GM19023 (cell line): ENCODE measurements around the gene CCNJ.

Experiments used
- ATAC-seq: cut with Tn5 transposase; IDR thresholded peaks from one replicate; pipeline ENCODE4 v1.9.1; 2021; ENCODE audit warnings: mild to moderate bottlenecking, moderate library complexity; ENCODE audit not compliant: unreplicated experiment

CCNJ gene

GRCh38 chr10:96053985-96054384 lies 10.6 kb downstream of the CCNJ start:
- no peak for ATAC-seq

DNA sequence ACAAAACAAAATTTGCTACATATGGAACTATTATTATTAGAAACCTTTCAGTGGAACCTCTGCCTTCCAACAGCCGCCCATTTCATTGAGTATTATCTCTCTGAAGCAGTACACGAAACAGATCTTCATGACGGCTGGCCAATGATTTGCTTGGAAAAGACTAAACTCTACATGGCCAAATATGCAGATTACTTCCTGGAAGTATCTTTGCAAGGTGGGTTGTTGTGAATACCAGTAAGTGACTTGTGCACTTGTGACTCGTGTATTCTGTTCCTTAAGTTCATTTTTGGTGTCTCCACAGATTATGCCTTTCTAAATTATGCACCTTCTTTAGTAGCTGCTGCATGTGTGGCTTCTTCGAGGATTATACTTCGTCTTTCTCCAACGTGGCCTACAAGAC lies 13.4 kb downstream of the CCNJ start:
- no peak for ATAC-seq

- ATAC-seq: no peak
These were observed 17.8 kb downstream of the CCNJ start for GRCh38 chr10:96061232-96061631.

- ATAC-seq: no peak
These were observed 29.3 kb downstream of the CCNJ start for GRCh38 chr10:96072674-96073073.

GRCh38 chr10:96073722-96074121 lies 30.3 kb downstream of the CCNJ start:
- ATAC-seq: no peak

GRCh38 chr10:96074776-96075175 lies 31.4 kb downstream of the CCNJ start:
- no peak for ATAC-seq

- ATAC-seq: no peak
These were observed 32.6 kb downstream of the CCNJ start for GRCh38 chr10:96075977-96076376.

GRCh38 chr10:96077156-96077555 lies 33.8 kb downstream of the CCNJ start:
- ATAC-seq: no peak

DNA sequence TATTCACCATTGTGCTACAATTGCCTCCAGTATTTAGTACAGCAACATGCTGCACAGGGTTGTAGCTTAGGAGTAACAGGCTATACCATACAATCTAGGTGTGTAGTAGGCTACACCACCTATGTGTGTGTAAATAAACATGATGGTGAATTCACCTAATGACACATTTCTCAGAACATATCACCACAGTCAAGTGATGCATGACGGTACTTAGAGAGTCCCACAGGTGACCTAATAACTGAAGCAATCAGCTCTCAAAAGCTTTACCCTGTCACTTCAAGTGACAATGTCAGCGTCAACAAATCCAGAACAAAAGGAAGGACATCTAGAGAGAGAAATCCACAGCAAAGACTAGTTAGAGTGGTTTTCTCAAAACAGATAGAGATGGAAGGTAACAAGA lies 38.8 kb downstream of the CCNJ start:
- ATAC-seq: no peak

- no peak for ATAC-seq
These were observed 39.4 kb downstream of the CCNJ start for GRCh38 chr10:96082748-96083147.

DNA sequence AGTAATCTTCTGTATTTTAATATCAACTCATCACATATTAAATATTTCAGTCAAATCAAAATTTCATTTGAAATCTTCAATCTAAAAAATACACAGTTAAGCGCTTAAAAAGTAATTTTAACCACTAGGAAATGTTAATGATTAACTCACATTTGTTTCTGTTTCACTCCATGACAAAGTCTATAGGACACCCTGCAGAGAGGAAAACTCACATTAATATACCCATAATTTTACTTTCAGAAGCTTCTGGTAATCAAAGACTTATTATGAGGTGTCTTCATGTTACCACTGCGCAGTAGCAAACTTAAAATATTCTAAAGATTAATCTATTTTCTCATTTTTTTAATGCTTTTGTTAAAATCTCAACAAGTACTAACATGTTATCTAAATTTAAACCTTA lies 45.7 kb downstream of the CCNJ start:
- no peak for ATAC-seq

- ATAC-seq: peak; percentile 92
These were observed 46.5 kb downstream of the CCNJ start for GRCh38 chr10:96089670-96090462.

DNA sequence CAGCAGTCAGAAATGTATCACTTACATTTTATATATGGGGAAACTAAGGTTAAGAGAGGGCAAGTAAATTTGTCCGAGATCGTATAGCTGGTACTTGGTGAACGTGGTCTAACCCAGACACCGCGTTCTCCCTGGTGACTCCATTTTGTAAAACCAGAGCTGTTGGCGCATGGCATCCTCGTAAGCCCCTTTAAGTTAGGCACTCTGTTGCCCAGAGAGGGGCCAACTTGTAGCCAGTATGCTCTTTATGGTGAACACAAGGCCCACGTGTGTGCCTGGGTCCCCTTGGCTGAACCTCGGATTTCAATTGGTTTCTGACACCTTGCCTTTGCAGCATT lies 47.0 kb downstream of the CCNJ start:
- no peak for ATAC-seq

GRCh38 chr10:96092999-96093767 lies 49.8 kb downstream of the CCNJ start:
- no peak for ATAC-seq

GRCh38 chr10:96093948-96094347 lies 50.6 kb downstream of the CCNJ start:
- no peak for ATAC-seq

- ATAC-seq: no peak
These were observed 53.6 kb downstream of the CCNJ start for GRCh38 chr10:96096958-96097357.

DNA sequence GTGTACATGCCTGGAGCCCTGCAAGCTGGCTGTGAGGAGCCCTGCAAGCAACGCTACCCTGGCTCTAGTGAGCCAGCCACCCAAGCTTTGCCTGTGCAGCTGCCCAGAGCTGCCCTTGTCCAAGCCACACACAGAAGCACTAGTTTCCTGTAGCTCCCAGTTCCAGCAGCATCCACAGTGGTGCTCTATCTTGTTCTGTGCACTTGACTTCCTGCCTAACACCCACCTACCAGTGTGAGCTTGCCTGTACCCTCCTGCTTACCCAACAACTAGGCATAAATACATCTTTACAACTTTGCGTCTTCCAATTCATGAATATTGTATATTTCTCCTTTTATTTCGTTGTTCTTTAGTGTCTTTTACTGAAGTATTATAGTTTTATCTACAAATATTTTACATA lies 54.5 kb downstream of the CCNJ start:
- no peak for ATAC-seq

- no peak for ATAC-seq
These were observed 64.2 kb downstream of the CCNJ start for GRCh38 chr10:96107623-96108038.
